Measurements from ENCODE around the gene NEDD4L.
"Not testable (repeated sequence)": the region's sequence is repeated elsewhere in the genome, so short reads cannot be mapped to it uniquely, and the experiment has no call there.

NEDD4L gene

GRCh38 chr18:58161659-58162058 lies 117.6 kb downstream of the NEDD4L start:
- no peak for DNase-seq

- no peak for DNase-seq
These were observed 118.1 kb downstream of the NEDD4L start for GRCh38 chr18:58162127-58162526.

GRCh38 chr18:58163004-58163590 lies 119.1 kb downstream of the NEDD4L start:
- no peak for DNase-seq

GRCh38 chr18:58166278-58166844 lies 122.3 kb downstream of the NEDD4L start:
- DNase-seq: no peak

GRCh38 chr18:58167073-58167472 lies 123.0 kb downstream of the NEDD4L start:
- no peak for DNase-seq

- no peak for DNase-seq
These were observed 124.2 kb downstream of the NEDD4L start for GRCh38 chr18:58168221-58168620.

- no peak for DNase-seq
These were observed 125.0 kb downstream of the NEDD4L start for GRCh38 chr18:58168993-58169392.

GRCh38 chr18:58169472-58169871 lies 125.4 kb downstream of the NEDD4L start:
- DNase-seq: no peak

- not testable (repeated sequence) for DNase-seq
These were observed 126.0 kb downstream of the NEDD4L start for GRCh38 chr18:58170036-58170435.

GRCh38 chr18:58172031-58172430 lies 128.0 kb downstream of the NEDD4L start:
- no peak for DNase-seq

- DNase-seq: no peak
These were observed 130.3 kb downstream of the NEDD4L start for GRCh38 chr18:58174285-58174684.

- DNase-seq: no peak
These were observed 131.2 kb downstream of the NEDD4L start for GRCh38 chr18:58175122-58175785.

- no peak for DNase-seq
These were observed 131.8 kb downstream of the NEDD4L start for GRCh38 chr18:58175786-58176176.

GRCh38 chr18:58177004-58177717 lies 133.1 kb downstream of the NEDD4L start:
- no peak for DNase-seq

GRCh38 chr18:58177896-58178470 lies 134.0 kb downstream of the NEDD4L start:
- DNase-seq: no peak

GRCh38 chr18:58178511-58178910 lies 134.5 kb downstream of the NEDD4L start:
- no peak for DNase-seq

- DNase-seq: no peak
These were observed 136.1 kb downstream of the NEDD4L start for GRCh38 chr18:58180172-58180571.

- DNase-seq: no peak
These were observed 136.8 kb downstream of the NEDD4L start for GRCh38 chr18:58180738-58181353.

GRCh38 chr18:58181988-58182387 lies 138.0 kb downstream of the NEDD4L start:
- DNase-seq: no peak

GRCh38 chr18:58183226-58183625 lies 139.2 kb downstream of the NEDD4L start:
- no peak for DNase-seq

GRCh38 chr18:58186258-58186948 lies 142.4 kb downstream of the NEDD4L start:
- no peak for DNase-seq

- DNase-seq: no peak
These were observed 143.6 kb downstream of the NEDD4L start for GRCh38 chr18:58187674-58188073.
